GOT3 (cell line): ENCODE results near the gene UNC5B.

Source experiments
- DNase-seq: peaks from one replicate; lab custom pipeline; 2025; ENCODE audit warnings: mixed read lengths; lab: John Stamatoyannopoulos, UW

UNC5B gene

GRCh38 chr10:71239946-71240795 is 27.8 kb downstream of the UNC5B start:
- no peak for DNase-seq

DNA sequence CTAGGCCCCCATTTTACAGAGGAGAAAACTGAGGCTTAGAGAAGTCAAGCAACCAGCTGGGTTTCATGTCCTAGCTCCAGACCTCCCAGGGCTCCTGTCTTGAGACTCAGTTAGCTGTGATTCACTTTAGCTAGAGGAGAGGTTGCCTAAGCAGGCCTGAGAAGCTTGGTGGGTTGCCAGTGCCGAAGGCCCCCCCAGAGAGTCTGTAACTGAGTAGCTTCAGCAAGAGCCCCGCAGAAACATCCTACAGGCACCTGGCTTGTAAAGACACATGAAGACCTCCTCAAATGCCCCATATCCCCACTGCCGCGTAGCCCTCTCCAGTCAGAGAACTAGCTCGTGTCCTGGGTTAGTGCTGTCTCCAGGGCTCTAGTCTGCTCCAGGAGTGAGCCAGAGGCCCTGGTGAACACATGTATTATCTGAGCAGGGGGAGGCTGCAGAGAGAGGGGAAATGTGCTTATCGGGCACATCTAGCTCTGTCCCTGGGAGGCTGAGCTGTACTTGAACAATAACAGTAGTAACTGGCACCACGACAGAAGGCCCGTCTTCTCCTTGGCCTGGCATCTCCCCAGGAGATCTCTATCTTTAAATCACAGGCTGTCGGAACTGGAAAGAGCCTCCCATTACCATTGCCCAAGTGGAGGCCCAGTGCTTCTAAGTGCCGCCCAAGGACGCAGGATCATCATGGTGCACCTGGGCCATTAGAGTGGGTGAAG is 28.9 kb downstream of the UNC5B start:
- DNase-seq = no peak

DNA sequence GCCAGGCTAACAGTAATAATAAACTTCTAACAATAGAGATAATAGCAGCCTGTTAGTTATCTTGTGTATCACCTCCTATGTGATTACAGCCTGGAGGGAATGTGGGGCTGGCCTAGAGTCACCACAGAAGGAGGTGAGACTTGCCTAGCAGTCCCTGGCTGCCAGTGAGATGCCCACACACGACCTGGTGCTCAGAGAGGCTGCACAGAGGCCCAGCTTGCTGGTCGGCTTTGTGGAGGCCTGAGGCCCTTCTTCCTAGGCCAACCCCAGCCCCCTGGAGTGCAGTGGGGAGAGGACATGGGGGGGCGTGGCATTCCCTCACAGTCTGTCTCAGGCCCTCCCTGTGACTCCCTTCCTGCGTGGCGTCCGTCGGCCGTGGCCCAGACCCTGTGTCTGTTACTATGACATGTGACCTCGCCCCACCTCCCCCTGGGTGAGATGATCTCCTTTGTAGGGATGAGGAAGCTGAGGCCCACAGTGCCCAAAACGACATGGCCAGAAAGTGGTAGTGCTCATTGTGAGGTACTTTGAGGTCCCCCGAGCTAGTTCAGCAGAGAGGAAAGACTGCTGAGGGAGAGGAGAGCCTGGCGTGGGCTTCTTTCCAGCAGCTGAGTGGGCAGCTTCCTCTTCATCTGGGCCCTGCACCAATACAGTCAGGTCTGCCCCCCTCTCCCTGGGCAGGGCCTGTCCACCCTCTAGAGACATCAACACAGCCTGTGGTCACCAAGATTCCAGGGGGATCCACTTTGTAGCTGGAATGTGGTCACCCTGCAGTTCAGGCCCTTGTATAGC is 29.7 kb downstream of the UNC5B start:
- no peak for DNase-seq

DNA sequence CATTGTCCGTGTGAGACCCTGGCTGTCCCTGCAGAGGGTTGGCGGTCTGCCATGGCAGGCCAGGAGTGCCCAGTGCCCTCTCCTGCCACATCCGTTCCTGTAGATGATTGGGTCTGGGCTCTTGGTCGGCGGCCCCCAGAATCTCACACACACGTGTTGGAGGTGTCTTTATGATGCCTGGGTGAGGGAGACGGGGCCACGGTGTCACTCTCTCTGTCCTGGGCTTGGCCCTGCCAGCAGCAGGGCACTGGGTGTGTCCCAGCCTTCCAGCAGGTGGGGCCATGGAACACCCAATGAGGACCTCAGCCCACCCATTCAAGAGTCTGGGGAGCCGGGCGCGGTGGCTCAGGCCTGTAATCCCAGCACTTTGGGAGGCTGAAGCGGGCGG is 30.2 kb downstream of the UNC5B start:
- DNase-seq = no peak

DNA sequence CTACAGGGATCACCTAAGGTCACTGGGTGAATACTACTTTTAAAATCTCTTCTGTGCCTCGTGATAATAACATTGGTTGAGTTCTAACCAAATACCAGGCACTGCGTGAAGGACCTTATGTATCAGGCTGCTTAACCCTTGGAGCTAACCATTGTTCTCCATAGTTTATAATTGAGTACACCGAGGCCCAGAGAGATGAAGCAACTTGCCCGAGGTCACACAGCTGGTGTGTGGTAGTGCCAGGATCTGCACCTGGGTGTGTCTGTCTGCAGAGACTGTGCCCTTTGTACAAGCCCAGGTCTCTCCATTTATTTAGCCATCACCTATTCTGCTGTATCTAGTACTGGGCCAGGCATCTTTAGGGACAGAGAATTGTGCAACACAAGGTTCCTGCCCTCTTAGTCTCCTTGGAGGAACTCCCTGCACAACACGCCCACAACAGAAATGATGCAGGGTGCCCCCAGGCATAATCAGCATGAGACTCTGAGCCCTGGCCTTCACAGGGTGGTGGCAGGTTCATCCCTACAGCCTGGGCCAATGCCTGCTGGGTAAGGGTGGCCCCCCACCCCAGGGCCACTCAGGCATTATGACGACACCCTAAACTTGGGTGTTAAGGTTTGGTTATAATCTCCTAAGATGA is 31.5 kb downstream of the UNC5B start:
- no peak for DNase-seq

- no peak for DNase-seq
Measured at GRCh38 chr10:71244431-71245419, 32.4 kb downstream of the UNC5B start.

- no peak for DNase-seq
Measured at GRCh38 chr10:71245420-71246325, 33.3 kb downstream of the UNC5B start.

DNA sequence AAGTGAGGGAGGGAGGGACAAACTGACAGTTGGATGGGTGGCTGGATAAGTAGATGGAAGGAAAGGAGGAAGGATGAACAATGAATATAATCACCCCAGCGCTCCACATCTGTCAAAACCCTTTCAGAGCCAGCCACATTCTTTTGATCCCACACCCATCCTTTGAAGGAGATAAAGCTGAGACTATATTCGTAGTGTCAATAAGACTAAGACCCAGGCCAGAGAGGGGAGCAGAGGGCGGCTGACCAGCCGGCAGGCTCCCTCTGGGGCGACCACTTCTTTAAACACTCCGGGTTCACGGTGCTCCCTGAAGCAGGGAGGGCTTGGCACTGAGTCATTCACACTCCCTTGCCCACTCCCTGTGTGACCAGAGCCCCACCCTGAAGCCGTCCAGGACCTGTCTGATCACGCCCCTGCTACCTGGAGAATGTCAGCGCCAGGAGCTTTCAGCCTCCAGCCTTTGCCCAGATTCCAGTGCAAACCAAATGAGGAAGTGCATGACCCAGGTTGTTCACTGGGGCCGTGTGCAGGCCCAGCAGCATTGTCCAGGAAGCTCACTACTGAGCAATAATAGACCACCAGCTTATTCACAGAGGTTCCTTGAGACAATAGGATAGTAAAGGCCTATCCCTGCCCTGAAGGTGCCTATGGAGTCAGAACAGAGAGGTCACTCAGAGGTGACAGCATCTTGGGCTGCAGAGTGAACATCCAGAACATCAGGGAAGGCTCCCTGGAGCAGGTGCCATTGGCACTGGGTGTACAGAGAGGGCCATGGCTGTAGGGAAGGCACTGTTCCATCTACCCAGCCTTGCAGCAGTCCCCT is 34.4 kb downstream of the UNC5B start:
- DNase-seq = no peak

DNA sequence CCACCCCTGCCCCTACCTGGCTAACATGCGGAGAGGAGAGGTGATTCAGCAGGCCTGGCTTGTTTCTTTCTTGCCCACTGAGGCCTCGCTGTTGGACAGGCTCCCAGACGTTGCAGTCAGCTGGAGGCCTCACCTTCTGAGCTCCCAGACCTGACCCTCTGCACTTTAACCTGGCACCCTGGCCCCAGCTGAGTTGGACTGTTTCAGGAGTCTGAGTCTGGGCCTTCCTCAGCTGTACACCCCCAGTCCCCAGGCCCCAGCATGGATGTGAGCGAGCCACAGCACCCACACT is 35.0 kb downstream of the UNC5B start:
- no peak for DNase-seq

- no peak for DNase-seq
Measured at GRCh38 chr10:71247804-71248203, 35.4 kb downstream of the UNC5B start.

DNA sequence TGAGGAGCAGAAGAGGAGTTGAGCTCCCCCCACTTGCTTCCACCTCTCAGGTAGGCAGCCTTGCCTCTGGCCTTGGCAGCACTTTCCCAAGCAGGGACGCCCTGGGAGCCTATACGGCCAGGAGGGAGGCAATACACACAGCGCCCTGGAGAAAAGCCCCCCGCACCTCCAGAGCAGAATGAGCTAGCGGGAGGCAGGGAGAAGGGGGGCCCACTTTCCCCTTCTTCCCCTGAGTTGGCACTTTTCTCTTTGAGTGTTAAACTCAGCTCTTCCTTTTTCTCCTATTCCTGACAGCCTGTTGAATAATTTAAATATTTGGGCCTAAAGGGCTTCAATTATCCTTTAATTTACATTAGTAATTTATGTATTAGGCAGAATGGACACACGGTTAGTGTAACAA is 35.8 kb downstream of the UNC5B start:
- no peak for DNase-seq

DNA sequence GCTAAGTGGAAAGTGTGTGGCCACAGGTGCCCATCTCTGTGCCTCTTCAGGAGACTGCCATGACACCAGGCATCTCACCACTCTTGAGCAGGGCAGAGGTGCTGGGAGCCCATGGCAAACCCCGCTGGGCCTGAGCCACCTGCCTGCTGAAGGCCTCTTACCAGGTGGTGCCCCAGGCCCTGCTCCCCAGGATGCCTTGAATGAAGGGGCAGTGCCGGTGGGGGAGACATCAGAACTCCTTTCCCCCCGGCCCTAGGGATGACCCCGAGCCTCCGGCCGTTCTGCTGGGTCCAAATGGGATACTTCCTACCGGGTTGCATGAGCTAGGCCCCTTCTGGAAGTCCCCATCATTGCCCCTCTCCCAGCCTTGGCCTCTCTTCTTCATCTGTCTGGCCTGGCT is 37.6 kb downstream of the UNC5B start:
- no peak for DNase-seq

DNA sequence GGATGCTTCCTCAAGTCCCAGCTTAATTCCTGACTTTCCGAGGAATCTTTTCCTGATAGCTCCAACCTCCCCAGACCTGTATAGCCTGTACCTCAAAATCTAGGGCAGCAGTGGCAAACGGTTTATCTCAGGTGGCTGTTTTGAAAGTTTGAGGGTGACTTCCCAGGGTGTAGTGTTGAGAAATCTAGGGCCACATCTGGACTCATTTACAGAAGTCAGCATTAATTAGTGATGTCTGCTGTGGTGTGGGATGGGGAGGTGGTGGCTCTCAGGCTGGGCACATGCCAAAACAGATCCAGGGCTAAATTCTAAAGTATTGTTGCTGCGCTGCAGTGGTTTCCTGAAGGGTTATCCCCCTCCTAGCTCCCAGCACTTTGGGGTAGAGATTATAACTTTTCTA is 38.0 kb downstream of the UNC5B start:
- no peak for DNase-seq

DNA sequence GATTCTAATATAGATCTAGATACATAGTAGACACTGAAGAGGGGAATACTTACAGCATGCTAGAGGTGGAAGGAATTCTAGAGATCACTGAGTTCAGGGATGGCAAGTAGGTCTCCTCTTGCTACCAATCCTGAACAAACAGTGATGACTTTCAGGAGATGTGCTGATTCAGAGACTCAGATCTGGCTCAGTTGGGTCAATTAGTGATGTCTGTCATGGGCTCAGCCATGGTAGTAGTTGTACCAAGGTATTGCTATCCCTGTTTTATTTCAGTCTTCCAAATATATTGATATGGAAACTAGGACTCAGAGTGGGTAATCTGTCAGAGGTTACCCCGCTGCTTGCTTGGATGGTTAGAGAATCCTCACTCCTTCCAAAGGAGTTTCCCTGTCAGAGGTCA is 38.5 kb downstream of the UNC5B start:
- DNase-seq = no peak

DNA sequence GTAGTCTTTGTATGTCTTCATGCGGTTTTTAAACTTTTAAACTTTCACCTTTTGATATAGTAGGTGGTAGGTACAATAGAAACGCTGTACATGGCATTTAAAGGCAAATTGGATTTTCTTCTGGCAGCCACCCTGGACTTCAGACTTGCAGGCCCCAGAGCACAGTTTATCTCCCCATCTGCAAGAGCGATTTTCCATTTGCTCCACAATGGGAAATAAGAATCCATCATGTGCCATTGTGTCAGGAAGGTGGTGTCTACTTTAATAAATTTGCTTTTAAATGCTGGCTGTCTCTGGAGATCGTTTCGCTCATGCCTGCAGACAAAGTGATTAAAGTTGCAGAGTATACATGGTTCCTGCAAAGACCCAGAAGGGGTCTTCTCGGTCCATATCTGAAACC is 38.9 kb downstream of the UNC5B start:
- DNase-seq = no peak

GRCh38 chr10:71252220-71252619 is 39.9 kb downstream of the UNC5B start:
- no peak for DNase-seq

DNA sequence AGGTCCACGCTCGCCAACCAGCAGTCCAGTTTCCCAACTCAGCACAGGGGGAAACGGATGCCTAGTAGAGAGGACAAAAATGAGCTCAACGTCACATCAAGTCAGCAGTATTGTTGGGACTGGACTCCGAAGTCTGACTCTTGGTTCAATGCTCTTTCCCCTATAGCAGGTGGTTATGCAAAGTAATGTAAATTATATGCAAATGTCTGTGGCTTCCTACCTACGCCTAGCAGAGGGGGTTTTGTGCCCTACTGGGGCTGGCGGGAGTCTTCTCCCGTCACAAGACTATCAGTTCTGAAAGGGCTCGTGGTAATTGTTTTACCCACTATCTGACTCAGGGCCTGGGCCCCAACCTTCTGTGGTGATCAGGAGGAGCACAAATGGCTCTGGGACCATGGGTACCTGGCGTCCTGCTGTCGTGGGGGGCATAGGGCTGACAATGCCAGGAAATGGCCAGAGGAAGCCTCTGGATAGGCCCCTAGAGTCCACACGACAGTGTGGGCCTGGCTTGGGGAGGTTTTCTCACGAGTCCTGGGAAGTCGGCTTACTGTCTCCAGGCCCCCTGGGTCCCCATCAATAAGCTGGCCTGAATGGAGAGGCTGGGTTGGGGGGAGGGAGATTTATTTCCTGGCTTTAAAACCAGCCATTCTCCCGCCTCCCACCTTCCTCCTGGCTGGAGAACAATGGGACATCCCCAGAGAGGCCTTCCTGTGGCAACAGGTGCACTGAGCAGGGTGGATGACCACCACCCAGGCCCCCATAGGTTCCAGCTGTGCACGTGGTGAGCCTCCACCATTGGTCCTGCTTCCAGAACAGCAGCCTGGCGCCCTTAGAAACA is 41.8 kb downstream of the UNC5B start:
- DNase-seq = no peak

DNA sequence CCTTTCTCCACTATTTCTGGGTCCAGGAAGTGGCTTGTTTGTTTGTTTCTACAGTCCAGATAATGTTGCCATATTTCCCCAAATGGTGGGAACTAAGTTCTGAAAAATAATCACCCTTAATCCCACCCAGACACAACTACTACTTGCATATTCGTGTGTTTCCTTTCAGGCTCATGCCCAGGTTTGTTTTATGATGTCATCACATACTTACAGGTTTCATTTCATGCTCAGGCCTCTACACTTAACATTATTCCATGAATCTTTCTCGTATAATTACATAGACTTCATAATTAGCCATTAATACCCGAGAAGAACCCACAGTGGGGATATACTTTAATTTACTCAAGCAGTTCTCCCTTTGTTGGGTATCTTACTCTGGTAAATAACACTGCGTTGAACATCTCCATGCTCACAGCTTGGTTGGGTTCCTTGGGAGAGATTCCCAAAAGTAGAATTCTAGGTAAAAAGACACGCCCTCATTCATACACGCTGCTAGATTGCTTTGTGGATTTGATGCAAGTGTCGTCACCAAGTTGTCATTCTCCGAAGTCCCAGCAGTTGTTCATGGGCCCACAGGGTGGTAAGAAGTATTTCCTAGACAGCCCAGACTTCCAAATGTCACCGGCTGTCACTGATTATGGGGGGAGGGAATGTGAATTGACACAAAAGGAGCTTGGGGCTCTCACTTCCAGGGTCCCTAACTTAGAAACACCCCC is 42.6 kb downstream of the UNC5B start:
- no peak for DNase-seq
